ENCODE measurements around the gene PMM2.
"Not testable (repeated sequence)": the region's sequence is repeated elsewhere in the genome, so short reads cannot be mapped to it uniquely, and the experiment has no call there.

- TF ChIP-seq CTCF, POLR2A (IDR thresholded peaks at IDR 0.05): not testable (repeated sequence)
Measured at GRCh38 chr16:8786316-8786715, 11.3 kb upstream of the PMM2 start.

Data from adrenal gland (tissue), 5 donors.